HepG2 (cell line): Measurements from ENCODE around the gene RPL19.

ENCODE experiments used
- BCL3 ChIP-seq: sonication (generic); formaldehyde crosslinking; IDR thresholded peaks from 2 replicates; pipeline ENCODE4 v1.5.1; 2020; ENCODE audit warnings: mild to moderate bottlenecking, missing genetic modification reagents, moderate library complexity
- CBX2 ChIP-seq, 2 experiments: fragments of 200-600 bp in 1 of 2; sonication (generic); formaldehyde crosslinking in 1 of 2; IDR thresholded peaks; 2 replicates each; pipeline versions ENCODE4 v1.7.0 to v1.8.1; 2018 to 2022; ENCODE audit warnings: low read depth in 2 of 2, low read length in 1 of 2, mild to moderate bottlenecking in 1 of 2, missing genetic modification reagents in 1 of 2
- CHD2 ChIP-seq: IDR thresholded peaks from 2 replicates; pipeline ENCODE4 v1.6.1; 2011; ENCODE audit warnings: low read depth, low read length, improper control_type of control experiment
- IRF2 ChIP-seq: IDR thresholded peaks from 2 replicates; pipeline ENCODE4 v1.6.1; 2018; ENCODE audit warnings: missing genetic modification reagents, missing compliant biosample characterization
- MAFG ChIP-seq: sonication (generic); formaldehyde crosslinking; IDR thresholded peaks from 2 replicates; pipeline ENCODE4 v1.5.1; 2020; ENCODE audit warnings: mild to moderate bottlenecking, missing genetic modification reagents
- PLSCR1 ChIP-seq: sonication (generic); formaldehyde crosslinking; IDR thresholded peaks from 2 replicates; pipeline ENCODE4 v1.5.0; 2020; ENCODE audit warnings: missing genetic modification reagents, mild to moderate bottlenecking, borderline replicate concordance
- POLR2A ChIP-seq, 2 experiments: IDR thresholded peaks; 2 replicates each; pipeline ENCODE4 v1.6.1; 2011; ENCODE audit warnings: low read depth in 2 of 2, low read length in 2 of 2, mild to moderate bottlenecking in 1 of 2, moderate library complexity in 1 of 2; ENCODE audit not compliant: insufficient read depth in 1 of 2
- SMARCC2 ChIP-seq: fragments of 450-650 bp; IDR thresholded peaks from 2 replicates; pipeline ENCODE4 v1.6.1; 2017; ENCODE audit warnings: antibody characterized with exemption, mild to moderate bottlenecking
- TF ChIP-seq, protein P1 (sequence below): sonication (generic); formaldehyde crosslinking; IDR thresholded peaks from 2 replicates; pipeline ENCODE4 v1.5.0; 2020; ENCODE audit warnings: mild to moderate bottlenecking, missing genetic modification reagents, moderate library complexity
- TF ChIP-seq, protein P2 (sequence below): IDR thresholded peaks from 2 replicates; pipeline ENCODE4 v1.6.1; 2016; ENCODE audit warnings: missing biosample characterization, missing genetic modification reagents, low read depth
- TF ChIP-seq, protein P3 (sequence below): sonication (generic); formaldehyde crosslinking; IDR thresholded peaks from 2 replicates; pipeline ENCODE4 v1.4.0; 2020; ENCODE audit warnings: missing genetic modification reagents

DNA sequence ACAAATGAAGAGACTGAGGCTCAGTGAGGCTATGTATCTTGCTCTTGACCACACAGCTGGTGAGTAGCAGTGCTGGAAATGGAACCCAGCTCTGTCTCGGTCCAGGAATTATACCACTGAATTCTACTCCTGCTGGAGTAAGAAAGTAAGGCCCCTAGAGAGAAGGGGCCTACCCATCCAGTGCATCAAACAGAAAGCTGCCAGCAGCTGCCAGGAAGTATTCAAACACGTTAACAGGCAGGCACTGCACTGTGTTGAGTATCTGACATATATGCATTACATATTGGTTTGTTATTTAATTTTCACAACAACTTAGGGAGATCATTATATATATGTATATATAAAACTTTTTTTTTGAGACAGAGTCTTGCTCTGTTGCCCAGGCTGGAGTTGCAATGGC is 38.1 kb upstream of the RPL19 start:
- TF ChIP-seq, protein P1, sequence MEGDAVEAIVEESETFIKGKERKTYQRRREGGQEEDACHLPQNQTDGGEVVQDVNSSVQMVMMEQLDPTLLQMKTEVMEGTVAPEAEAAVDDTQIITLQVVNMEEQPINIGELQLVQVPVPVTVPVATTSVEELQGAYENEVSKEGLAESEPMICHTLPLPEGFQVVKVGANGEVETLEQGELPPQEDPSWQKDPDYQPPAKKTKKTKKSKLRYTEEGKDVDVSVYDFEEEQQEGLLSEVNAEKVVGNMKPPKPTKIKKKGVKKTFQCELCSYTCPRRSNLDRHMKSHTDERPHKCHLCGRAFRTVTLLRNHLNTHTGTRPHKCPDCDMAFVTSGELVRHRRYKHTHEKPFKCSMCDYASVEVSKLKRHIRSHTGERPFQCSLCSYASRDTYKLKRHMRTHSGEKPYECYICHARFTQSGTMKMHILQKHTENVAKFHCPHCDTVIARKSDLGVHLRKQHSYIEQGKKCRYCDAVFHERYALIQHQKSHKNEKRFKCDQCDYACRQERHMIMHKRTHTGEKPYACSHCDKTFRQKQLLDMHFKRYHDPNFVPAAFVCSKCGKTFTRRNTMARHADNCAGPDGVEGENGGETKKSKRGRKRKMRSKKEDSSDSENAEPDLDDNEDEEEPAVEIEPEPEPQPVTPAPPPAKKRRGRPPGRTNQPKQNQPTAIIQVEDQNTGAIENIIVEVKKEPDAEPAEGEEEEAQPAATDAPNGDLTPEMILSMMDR = no peak
- TF ChIP-seq SMARCC2 = no peak
- TF ChIP-seq CHD2 = no peak
- TF ChIP-seq, protein P2, sequence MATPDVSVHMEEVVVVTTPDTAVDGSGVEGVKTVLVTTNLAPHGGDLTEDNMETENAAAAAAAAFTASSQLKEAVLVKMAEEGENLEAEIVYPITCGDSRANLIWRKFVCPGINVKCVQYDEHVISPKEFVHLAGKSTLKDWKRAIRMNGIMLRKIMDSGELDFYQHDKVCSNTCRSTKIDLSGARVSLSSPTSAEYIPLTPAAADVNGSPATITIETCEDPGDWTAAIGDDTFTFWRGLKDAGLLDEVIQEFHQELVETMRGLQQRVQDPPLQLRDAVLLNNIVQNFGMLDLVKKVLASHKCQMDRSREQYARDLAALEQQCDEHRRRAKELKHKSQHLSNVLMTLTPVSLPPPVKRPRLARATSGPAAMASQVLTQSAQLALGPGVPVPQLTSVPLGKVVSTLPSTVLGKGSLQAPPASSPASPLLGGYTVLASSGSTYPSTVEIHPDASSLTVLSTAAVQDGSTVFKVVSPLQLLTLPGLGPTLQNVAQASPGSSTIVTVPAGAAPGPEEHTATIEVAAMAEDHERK = no peak
- TF ChIP-seq MAFG (CRISPR knock-in tag) = no peak
- no peak for TF ChIP-seq CBX2 (IDR thresholded peaks at IDR 0.05; ENCODE audit: low read depth, low read length)
- TF ChIP-seq CBX2 (CRISPR knock-in tag; IDR thresholded peaks at IDR 0.05; ENCODE audit: low read depth) = no peak
- no peak for TF ChIP-seq IRF2 (CRISPR knock-in tag)
- TF ChIP-seq, protein P3, sequence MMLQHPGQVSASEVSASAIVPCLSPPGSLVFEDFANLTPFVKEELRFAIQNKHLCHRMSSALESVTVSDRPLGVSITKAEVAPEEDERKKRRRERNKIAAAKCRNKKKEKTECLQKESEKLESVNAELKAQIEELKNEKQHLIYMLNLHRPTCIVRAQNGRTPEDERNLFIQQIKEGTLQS = no peak
- TF ChIP-seq POLR2A (IDR thresholded peaks at IDR 0.05; ENCODE audit: insufficient read depth in 1 of 2, low read depth in 2 of 2, low read length in 2 of 2) = no peak
- TF ChIP-seq BCL3 (CRISPR knock-in tag) = no peak
- TF ChIP-seq PLSCR1 = no peak
